ENCODE results near the gene SLAMF6.
"Not testable (repeated sequence)": the region's sequence is repeated elsewhere in the genome, so short reads cannot be mapped to it uniquely, and the experiment has no call there.

The SLAMF6 gene

GRCh38 chr1:160488347-160489058 is 34.6 kb downstream of the SLAMF6 start:
- DNase-seq = no peak
- Mint-ChIP-seq H3K4me1 (peaks cover 18% of the 10 kb centered on the region), H3K27ac (no peak overlapping the region), H3K27me3 (ENCODE audit: low read depth, poor library complexity) (peaks cover 3% of the 10 kb centered on the region), H3K9me3 (peaks cover 1% of the 10 kb centered on the region), H3K36me3 (ENCODE audit: low read depth) (no peaks in the 10 kb centered on the region), H3K4me3 (no peak overlapping the region)
- TF ChIP-seq CTCF (IDR thresholded peaks at IDR 0.05) = no peak

GRCh38 chr1:160486453-160486852 is 36.6 kb downstream of the SLAMF6 start:
- Mint-ChIP-seq H3K27ac (no peak overlapping the region), H3K9me3 (peaks cover 11% of the 10 kb centered on the region), H3K36me3 (ENCODE audit: low read depth) (no peaks in the 10 kb centered on the region)

GRCh38 chr1:160483505-160484185 is 39.4 kb downstream of the SLAMF6 start:
- Mint-ChIP-seq H3K36me3 (ENCODE audit: low read depth) (no peaks in the 10 kb centered on the region), H3K27me3 (ENCODE audit: low read depth, poor library complexity) (peaks cover 3% of the 10 kb centered on the region), H3K9me3 (peaks cover 29% of the 10 kb centered on the region), H3K4me1 (peaks cover 4% of the 10 kb centered on the region), H3K4me3 (no peak overlapping the region), H3K27ac (no peak overlapping the region)
- TF ChIP-seq CTCF (IDR thresholded peaks at IDR 0.05) = no peak
- no peak for DNase-seq

More at GRCh38 chr1:160486453-160486852, 36.6 kb downstream of the SLAMF6 start:
- TF ChIP-seq CTCF (IDR thresholded peaks at IDR 0.05) = no peak
- no peak overlapping the region for H3K4me3 Mint-ChIP-seq
- no peak for DNase-seq
- H3K27me3 Mint-ChIP-seq (ENCODE audit: low read depth, poor library complexity) = peaks cover 3% of the 10 kb centered on the region
- peaks cover 18% of the 10 kb centered on the region for H3K4me1 Mint-ChIP-seq

GRCh38 chr1:160481979-160482596 is 41.0 kb downstream of the SLAMF6 start:
- Mint-ChIP-seq H3K27ac (no peak overlapping the region), H3K27me3 (ENCODE audit: low read depth, poor library complexity) (peaks cover 4% of the 10 kb centered on the region), H3K9me3 (peaks cover 34% of the 10 kb centered on the region), H3K36me3 (ENCODE audit: low read depth) (no peaks in the 10 kb centered on the region), H3K4me3 (no peak overlapping the region), H3K4me1 (no peaks in the 10 kb centered on the region)
- no peak for TF ChIP-seq CTCF (IDR thresholded peaks at IDR 0.05)
- DNase-seq = no peak

- not testable (repeated sequence) for H3K36me3 Mint-ChIP-seq (ENCODE audit: low read depth); DNase-seq; H3K27me3 Mint-ChIP-seq (ENCODE audit: low read depth, poor library complexity); H3K4me1 Mint-ChIP-seq; H3K27ac Mint-ChIP-seq; H3K4me3 Mint-ChIP-seq
- peaks cover 34% of the 10 kb centered on the region for H3K9me3 Mint-ChIP-seq
These were observed 42.3 kb downstream of the SLAMF6 start for GRCh38 chr1:160480781-160481180.

- H3K27ac Mint-ChIP-seq; H3K36me3 Mint-ChIP-seq (ENCODE audit: low read depth); H3K4me1 Mint-ChIP-seq; H3K4me3 Mint-ChIP-seq; H3K27me3 Mint-ChIP-seq (ENCODE audit: low read depth, poor library complexity); DNase-seq: not testable (repeated sequence)
- peaks cover 34% of the 10 kb centered on the region for H3K9me3 Mint-ChIP-seq
These were observed 44.0 kb downstream of the SLAMF6 start for GRCh38 chr1:160479091-160479490.
